Epithelial cell of esophagus (primary cell): ENCODE results near the gene EGFR.

Experiments used
- DNase-seq: peaks from one replicate; pipeline ENCODE4 v3.0.0; 2010; ENCODE audit warnings: low read depth
- H3K4me3 ChIP-seq: 2 replicates; pipeline ENCODE4 v1.5.1; 2011; ENCODE audit warnings: mild to moderate bottlenecking, low read length, control low read depth
- CTCF ChIP-seq: IDR thresholded peaks from 2 replicates; pipeline ENCODE4 v1.5.1; 2011; ENCODE audit warnings: low read depth, mild to moderate bottlenecking, low read length, control low read depth, inconsistent platforms; ENCODE audit not compliant: insufficient read depth; ENCODE audit errors: missing control alignments

Gene EGFR

GRCh38 chr7:55177589-55178261 lies 158.9 kb downstream of the EGFR start:
- H3K4me3 ChIP-seq = no peak overlapping the region
- no peak for TF ChIP-seq CTCF
- DNase-seq = no peak

GRCh38 chr7:55178292-55178862 lies 159.6 kb downstream of the EGFR start:
- no peak for TF ChIP-seq CTCF
- no peak for DNase-seq
- H3K4me3 ChIP-seq = no peak overlapping the region

GRCh38 chr7:55178863-55179773 lies 160.3 kb downstream of the EGFR start:
- no peak for TF ChIP-seq CTCF
- no peak for DNase-seq
- H3K4me3 ChIP-seq = no peak overlapping the region

GRCh38 chr7:55179931-55180682 lies 161.3 kb downstream of the EGFR start:
- no peak for DNase-seq
- H3K4me3 ChIP-seq = no peak overlapping the region
- TF ChIP-seq CTCF = no peak

- TF ChIP-seq CTCF = no peak
- DNase-seq = no peak
- H3K4me3 ChIP-seq = no peak overlapping the region
These were observed 162.2 kb downstream of the EGFR start for GRCh38 chr7:55180963-55181542.

- TF ChIP-seq CTCF = no peak
- no peak for DNase-seq
- no peak overlapping the region for H3K4me3 ChIP-seq
These were observed 162.9 kb downstream of the EGFR start for GRCh38 chr7:55181762-55182161.
